Measurements from ENCODE around the gene CCL4. TPM values are rescaled to one million over a fixed set of nuclear protein-coding genes. Genes with fewer than 3 reads are reported as not detected.

Gene CCL4
- total and polyA plus RNA-seq, 2 donors from 2014 or later, result 3.9 to 5.1 TPM

DNA sequence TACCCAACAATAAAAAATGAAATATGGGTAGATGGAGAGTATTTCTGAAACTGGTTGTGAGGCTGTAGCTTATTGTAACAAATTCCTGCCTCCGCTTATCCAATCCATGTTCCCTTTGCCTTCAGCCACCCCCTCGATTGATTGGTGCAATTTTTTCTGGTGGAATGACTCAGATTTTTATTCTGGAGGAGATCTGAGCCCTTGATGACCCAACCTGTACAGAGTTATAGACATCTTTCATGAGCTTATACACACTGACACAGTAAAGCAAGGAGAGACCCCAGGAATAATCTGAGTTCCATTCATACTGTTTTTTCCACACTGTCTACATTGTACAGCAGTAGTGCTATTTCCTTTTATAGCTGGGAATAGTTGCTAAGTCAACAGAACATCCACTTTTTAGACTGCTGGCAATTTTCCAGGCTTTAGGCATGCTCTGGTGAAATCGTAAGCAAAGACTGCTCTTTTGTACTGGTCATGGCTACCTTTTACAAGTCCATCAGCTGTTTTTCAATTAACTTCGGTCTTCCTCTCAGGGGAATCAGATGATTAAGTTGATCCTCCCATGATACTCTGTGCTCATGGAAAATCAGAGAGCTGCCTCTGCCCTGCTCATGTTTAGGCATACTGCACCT is 30.1 kb downstream of the CCL4 start:
- H3K4me1 ChIP-seq (ENCODE audit: control insufficient read depth in 2 of 3, insufficient read depth in 2 of 3, low read depth in 1 of 3, low read length in 3 of 3), result no peaks in the 10 kb centered on the region
- no peaks in the 10 kb centered on the region for H3K9me3 ChIP-seq (ENCODE audit: control insufficient read depth in 2 of 3, insufficient read depth in 1 of 3, low read length in 3 of 3)
- TF ChIP-seq, protein P1, sequence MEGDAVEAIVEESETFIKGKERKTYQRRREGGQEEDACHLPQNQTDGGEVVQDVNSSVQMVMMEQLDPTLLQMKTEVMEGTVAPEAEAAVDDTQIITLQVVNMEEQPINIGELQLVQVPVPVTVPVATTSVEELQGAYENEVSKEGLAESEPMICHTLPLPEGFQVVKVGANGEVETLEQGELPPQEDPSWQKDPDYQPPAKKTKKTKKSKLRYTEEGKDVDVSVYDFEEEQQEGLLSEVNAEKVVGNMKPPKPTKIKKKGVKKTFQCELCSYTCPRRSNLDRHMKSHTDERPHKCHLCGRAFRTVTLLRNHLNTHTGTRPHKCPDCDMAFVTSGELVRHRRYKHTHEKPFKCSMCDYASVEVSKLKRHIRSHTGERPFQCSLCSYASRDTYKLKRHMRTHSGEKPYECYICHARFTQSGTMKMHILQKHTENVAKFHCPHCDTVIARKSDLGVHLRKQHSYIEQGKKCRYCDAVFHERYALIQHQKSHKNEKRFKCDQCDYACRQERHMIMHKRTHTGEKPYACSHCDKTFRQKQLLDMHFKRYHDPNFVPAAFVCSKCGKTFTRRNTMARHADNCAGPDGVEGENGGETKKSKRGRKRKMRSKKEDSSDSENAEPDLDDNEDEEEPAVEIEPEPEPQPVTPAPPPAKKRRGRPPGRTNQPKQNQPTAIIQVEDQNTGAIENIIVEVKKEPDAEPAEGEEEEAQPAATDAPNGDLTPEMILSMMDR (IDR thresholded peaks at IDR 0.05; ENCODE audit: borderline replicate concordance, extremely low read depth, insufficient read depth), result no peak
- H3K9ac ChIP-seq (ENCODE audit: low read length in 3 of 3), result no peak overlapping the region
- H3K4me3 ChIP-seq (ENCODE audit: low read length in 3 of 3), result no peak overlapping the region
- intact Hi-C loops (cut with DNase I), result no loop called here
- H3K27me3 ChIP-seq (ENCODE audit: control insufficient read depth, insufficient read depth, low read length), result no peaks in the 10 kb centered on the region
- no peaks in the 10 kb centered on the region for H3K36me3 ChIP-seq (ENCODE audit: control insufficient read depth in 2 of 3, insufficient read depth in 3 of 3, low read length in 3 of 3)
- H3K27ac ChIP-seq (ENCODE audit: low read depth in 2 of 2, low read length in 2 of 2), result no peak overlapping the region
- FAIRE-seq (no peak), DNase-seq (peak in 2 of 5 donors; percentile 83 to 89)

GRCh38 chr17:36135465-36135864 is 31.8 kb downstream of the CCL4 start:
- no peak overlapping the region for H3K9ac ChIP-seq (ENCODE audit: low read length in 3 of 3)
- DNase-seq (no peak), FAIRE-seq (no peak)
- no peaks in the 10 kb centered on the region for H3K36me3 ChIP-seq (ENCODE audit: control insufficient read depth in 2 of 3, insufficient read depth in 3 of 3, low read length in 3 of 3)
- no peaks in the 10 kb centered on the region for H3K27me3 ChIP-seq (ENCODE audit: control insufficient read depth, insufficient read depth, low read length)
- TF ChIP-seq, protein P1 (IDR thresholded peaks at IDR 0.05; ENCODE audit: borderline replicate concordance, extremely low read depth, insufficient read depth), result no peak
- no peak overlapping the region for H3K27ac ChIP-seq (ENCODE audit: low read depth in 2 of 2, low read length in 2 of 2)
- H3K9me3 ChIP-seq (ENCODE audit: control insufficient read depth in 2 of 3, insufficient read depth in 1 of 3, low read length in 3 of 3), result no peaks in the 10 kb centered on the region
- intact Hi-C loops (cut with DNase I), result no loop called here
- H3K4me1 ChIP-seq (ENCODE audit: control insufficient read depth in 2 of 3, insufficient read depth in 2 of 3, low read depth in 1 of 3, low read length in 3 of 3), result no peaks in the 10 kb centered on the region
- H3K4me3 ChIP-seq (ENCODE audit: low read length in 3 of 3), result no peak overlapping the region

- Histone ChIP-seq H3K36me3 (ENCODE audit: control insufficient read depth in 2 of 3, insufficient read depth in 3 of 3, low read length in 3 of 3) (no peaks in the 10 kb centered on the region), H3K4me3 (ENCODE audit: low read length in 3 of 3) (no peak overlapping the region), H3K9me3 (ENCODE audit: control insufficient read depth in 2 of 3, insufficient read depth in 1 of 3, low read length in 3 of 3) (no peaks in the 10 kb centered on the region), H3K4me1 (ENCODE audit: control insufficient read depth in 2 of 3, insufficient read depth in 2 of 3, low read depth in 1 of 3, low read length in 3 of 3) (no peaks in the 10 kb centered on the region), H3K27ac (ENCODE audit: low read depth in 2 of 2, low read length in 2 of 2) (no peak overlapping the region), H3K9ac (ENCODE audit: low read length in 3 of 3) (no peak overlapping the region), H3K27me3 (ENCODE audit: control insufficient read depth, insufficient read depth, low read length) (no peaks in the 10 kb centered on the region)
- FAIRE-seq (no peak), DNase-seq (no peak)
- TF ChIP-seq, protein P1 (IDR thresholded peaks at IDR 0.05; ENCODE audit: borderline replicate concordance, extremely low read depth, insufficient read depth), result no peak
- intact Hi-C loops (cut with DNase I), result no loop called here
These were observed 32.4 kb downstream of the CCL4 start for GRCh38 chr17:36136036-36136435.

DNA sequence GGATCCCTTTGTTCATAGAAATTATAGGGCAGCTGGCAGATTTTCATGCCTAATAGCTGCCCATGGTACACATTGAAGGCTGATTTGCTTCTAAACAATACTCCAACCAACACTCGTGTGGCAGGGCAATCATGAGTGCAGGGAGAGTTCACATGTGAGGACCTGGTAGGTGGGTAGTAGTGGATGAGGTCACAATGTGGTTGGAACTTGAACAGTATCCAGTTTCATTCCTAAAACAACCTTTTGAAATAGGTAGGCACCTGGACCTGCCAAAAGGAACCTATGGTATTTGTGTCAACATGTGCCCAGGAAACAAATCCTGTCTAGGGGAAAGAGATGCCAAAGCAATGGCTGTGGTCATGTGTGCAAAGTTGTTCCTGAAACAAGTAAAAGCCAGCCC is 32.8 kb downstream of the CCL4 start:
- H3K36me3 ChIP-seq (ENCODE audit: control insufficient read depth in 2 of 3, insufficient read depth in 3 of 3, low read length in 3 of 3), result no peaks in the 10 kb centered on the region
- DNase-seq, result no peak
- no peaks in the 10 kb centered on the region for H3K27me3 ChIP-seq (ENCODE audit: control insufficient read depth, insufficient read depth, low read length)
- H3K9ac ChIP-seq (ENCODE audit: low read length in 3 of 3), result no peak overlapping the region
- no peak for FAIRE-seq
- no peaks in the 10 kb centered on the region for H3K9me3 ChIP-seq (ENCODE audit: control insufficient read depth in 2 of 3, insufficient read depth in 1 of 3, low read length in 3 of 3)
- no peaks in the 10 kb centered on the region for H3K4me1 ChIP-seq (ENCODE audit: control insufficient read depth in 2 of 3, insufficient read depth in 2 of 3, low read depth in 1 of 3, low read length in 3 of 3)
- H3K27ac ChIP-seq (ENCODE audit: low read depth in 2 of 2, low read length in 2 of 2), result no peak overlapping the region
- no peak overlapping the region for H3K4me3 ChIP-seq (ENCODE audit: low read length in 3 of 3)
- intact Hi-C loops (cut with DNase I), result no loop called here
- TF ChIP-seq, protein P1 (IDR thresholded peaks at IDR 0.05; ENCODE audit: borderline replicate concordance, extremely low read depth, insufficient read depth), result no peak
